Liver (tissue), 3 donors: ENCODE measurements around the gene RHBDD3.

Source experiments
- ATF3 ChIP-seq: IDR thresholded peaks from 2 replicates; pipeline ENCODE4 v1.6.1; 2016; ENCODE audit warnings: antibody characterized with exemption
- CTCF ChIP-seq: fragments of 150-350 bp; IDR thresholded peaks from 2 replicates; pipeline ENCODE4 v1.5.1; 2017; ENCODE audit warnings: improper control_type of control experiment, low read depth, low read length; ENCODE audit not compliant: missing input control
- EGR1 ChIP-seq, 2 donors: IDR thresholded peaks; 2 replicates each; pipeline ENCODE4 v1.6.1; 2016 to 2018; ENCODE audit warnings: antibody characterized with exemption in 2 of 2, low read depth in 2 of 2
- FOXA1 ChIP-seq: IDR thresholded peaks from 2 replicates; pipeline ENCODE4 v1.6.1; 2016; ENCODE audit warnings: antibody characterized with exemption
- GABPA ChIP-seq, 2 donors: IDR thresholded peaks in 1 of 2; conservative IDR thresholded peaks in 1 of 2; 2 replicates each; pipeline ENCODE4 v1.6.1; 2016; ENCODE audit warnings: antibody characterized with exemption in 2 of 2, mild to moderate bottlenecking in 1 of 2, moderate library complexity in 1 of 2
- HNF4G ChIP-seq: IDR thresholded peaks from 2 replicates; pipeline ENCODE4 v1.6.1; 2016; ENCODE audit warnings: antibody characterized with exemption
- JUND ChIP-seq, 2 donors: IDR thresholded peaks; 2 replicates each; pipeline ENCODE4 v1.6.1; 2016; ENCODE audit warnings: antibody characterized with exemption in 2 of 2
- MAX ChIP-seq: IDR thresholded peaks from 2 replicates; pipeline ENCODE4 v1.6.1; 2016; ENCODE audit warnings: antibody characterized with exemption
- RAD21 ChIP-seq, 2 donors: IDR thresholded peaks; 2 replicates each; pipeline ENCODE4 v1.6.1; 2016; ENCODE audit warnings: antibody characterized with exemption in 2 of 2, mild to moderate bottlenecking in 2 of 2
- REST ChIP-seq: IDR thresholded peaks from 2 replicates; pipeline ENCODE4 v1.6.1; 2016; ENCODE audit warnings: antibody characterized with exemption, mild to moderate bottlenecking
- RXRA ChIP-seq, 2 donors: IDR thresholded peaks; 2 replicates each; pipeline ENCODE4 v1.6.1; 2017 to 2018; ENCODE audit warnings: antibody characterized with exemption in 2 of 2, mild to moderate bottlenecking in 1 of 2
- SP1 ChIP-seq: IDR thresholded peaks from 2 replicates; pipeline ENCODE4 v1.6.1; 2018; ENCODE audit warnings: antibody characterized with exemption, mild to moderate bottlenecking
- TAF1 ChIP-seq: conservative IDR thresholded peaks from 2 replicates; pipeline ENCODE4 v1.6.1; 2016; ENCODE audit warnings: antibody characterized with exemption, mild to moderate bottlenecking
- YY1 ChIP-seq: IDR thresholded peaks from 2 replicates; pipeline ENCODE4 v1.6.1; 2016; ENCODE audit warnings: antibody characterized with exemption, mild to moderate bottlenecking
- donor health status: healthy.
- donor health status: healthy.

GRCh38 chr22:29218758-29219408 is 48.9 kb downstream of the RHBDD3 start:
- TF ChIP-seq GABPA (IDR thresholded peaks at IDR 0.05 in 1 of 2, conservative IDR thresholded peaks at IDR 0.05 in 1 of 2) (no peak), CTCF (no peak), RAD21 (IDR thresholded peaks at IDR 0.05) (no peak), EGR1 (IDR thresholded peaks at IDR 0.05; ENCODE audit: low read depth in 2 of 2) (no peak), TAF1 (no peak), ATF3 (no peak), MAX (no peak), REST (no peak), YY1 (no peak), FOXA1 (no peak), JUND (IDR thresholded peaks at IDR 0.05) (no peak), RXRA (IDR thresholded peaks at IDR 0.05) (no peak), SP1 (no peak), HNF4G (no peak)
